Measurements from ENCODE around the gene MELTF. TPM values are rescaled to one million over a fixed set of nuclear protein-coding genes. Genes with fewer than 3 reads are reported as not detected.

MELTF gene
- total RNA-seq, 1 experiment from 2014 or later = 9.2 TPM

DNA sequence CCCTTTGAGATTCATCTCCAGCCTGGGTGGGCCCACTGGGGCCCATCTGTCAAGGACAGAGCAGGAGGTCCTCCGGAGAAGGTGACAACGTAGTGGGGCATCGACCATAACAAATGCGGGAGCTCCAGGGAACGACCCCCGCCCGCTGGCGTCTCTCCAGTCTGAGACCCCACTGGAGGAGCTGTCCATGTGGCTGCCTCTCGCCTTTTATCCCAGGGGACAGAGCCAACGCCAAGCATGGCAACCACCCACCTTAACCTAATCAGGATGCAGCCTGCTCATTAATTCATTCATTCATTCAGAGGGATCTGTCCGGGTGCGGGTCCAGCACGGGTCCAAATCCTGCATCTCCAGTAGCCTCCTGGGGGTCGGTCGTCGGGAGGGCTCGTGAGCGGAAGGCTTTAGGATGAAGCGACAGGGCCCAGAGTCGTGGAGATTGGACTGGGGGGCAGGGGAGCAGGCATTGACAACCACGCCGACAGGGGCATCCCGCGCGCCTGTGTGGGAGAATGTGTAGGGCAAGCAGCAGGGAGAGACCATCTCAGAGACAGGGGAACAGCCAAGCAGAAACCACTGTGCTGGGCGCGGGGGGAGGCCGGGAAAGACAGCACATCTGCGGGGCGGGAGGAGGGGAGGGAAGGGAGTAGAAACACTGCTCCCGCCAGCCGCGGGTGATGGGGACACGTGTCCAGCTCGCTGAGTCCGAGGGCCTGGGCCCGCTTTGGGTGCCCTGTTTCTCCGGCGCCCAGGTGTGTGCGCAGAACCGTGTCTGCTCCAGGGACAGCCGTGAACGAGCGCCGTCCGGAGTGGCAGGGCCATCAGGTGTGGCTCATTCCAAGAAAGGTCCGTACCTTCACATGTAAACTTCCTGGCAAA, 62.9 kb downstream of the MELTF start:
- Mint-ChIP-seq H3K4me1 (peaks cover 3 to 13% of the 10 kb centered on the region in 2 experiments; a peak in 3 of 4 replicates), H3K4me3 (peak overlapping the region; percentile 6 to 64; a peak in 3 of 5 replicates), H3K36me3 (ENCODE audit: insufficient read depth in 1 of 3, low read depth in 3 of 3) (peaks cover 0 to 8% (median 4%) of the 10 kb centered on the region in 3 experiments; a peak in 2 of 7 replicates), H3K9me3 (peaks cover 10 to 13% of the 10 kb centered on the region in 2 experiments), H3K27me3 (ENCODE audit: low read depth) (peaks cover 76% of the 10 kb centered on the region), H3K27ac (no peak overlapping the region)
- H3K9ac ChIP-seq (ENCODE audit: extremely low read depth, insufficient read length, low read length) = no peak overlapping the region
- H2BK120ac ChIP-seq (ENCODE audit: low read depth, low read length, poor library complexity, severe bottlenecking) = no peak overlapping the region
- H3K56ac ChIP-seq (ENCODE audit: insufficient read length, low read depth, low read length) = no peak overlapping the region
- no peak overlapping the region for H4K5ac ChIP-seq (ENCODE audit: insufficient read length, low read depth, low read length)
- no peaks in the 10 kb centered on the region for H3K79me1 ChIP-seq (ENCODE audit: insufficient read depth, low read depth, low read length, poor library complexity, severe bottlenecking)
- no peak overlapping the region for H3K27ac ChIP-seq (ENCODE audit: insufficient read length, low read depth, low read length)
- H3K4ac ChIP-seq (ENCODE audit: low read depth, low read length) = no peak overlapping the region
- H3K9me3 ChIP-seq (ENCODE audit: control insufficient read depth, low read depth, low read length) = peaks cover 3% of the 10 kb centered on the region
- H4K20me1 ChIP-seq (ENCODE audit: control insufficient read depth, insufficient read depth, insufficient read length) = no peaks in the 10 kb centered on the region
- no peak overlapping the region for H2AFZ ChIP-seq (ENCODE audit: low read length)
- H4K8ac ChIP-seq (replicated peaks; ENCODE audit: insufficient read length, low read depth, low read length) = no peak overlapping the region
- no peak overlapping the region for H2BK15ac ChIP-seq (ENCODE audit: low read depth, low read length)
- H3K4me2 ChIP-seq (ENCODE audit: insufficient read depth, insufficient read length, low read length) = peak overlapping the region; percentile 7
- TF ChIP-seq, protein P1, sequence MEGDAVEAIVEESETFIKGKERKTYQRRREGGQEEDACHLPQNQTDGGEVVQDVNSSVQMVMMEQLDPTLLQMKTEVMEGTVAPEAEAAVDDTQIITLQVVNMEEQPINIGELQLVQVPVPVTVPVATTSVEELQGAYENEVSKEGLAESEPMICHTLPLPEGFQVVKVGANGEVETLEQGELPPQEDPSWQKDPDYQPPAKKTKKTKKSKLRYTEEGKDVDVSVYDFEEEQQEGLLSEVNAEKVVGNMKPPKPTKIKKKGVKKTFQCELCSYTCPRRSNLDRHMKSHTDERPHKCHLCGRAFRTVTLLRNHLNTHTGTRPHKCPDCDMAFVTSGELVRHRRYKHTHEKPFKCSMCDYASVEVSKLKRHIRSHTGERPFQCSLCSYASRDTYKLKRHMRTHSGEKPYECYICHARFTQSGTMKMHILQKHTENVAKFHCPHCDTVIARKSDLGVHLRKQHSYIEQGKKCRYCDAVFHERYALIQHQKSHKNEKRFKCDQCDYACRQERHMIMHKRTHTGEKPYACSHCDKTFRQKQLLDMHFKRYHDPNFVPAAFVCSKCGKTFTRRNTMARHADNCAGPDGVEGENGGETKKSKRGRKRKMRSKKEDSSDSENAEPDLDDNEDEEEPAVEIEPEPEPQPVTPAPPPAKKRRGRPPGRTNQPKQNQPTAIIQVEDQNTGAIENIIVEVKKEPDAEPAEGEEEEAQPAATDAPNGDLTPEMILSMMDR (conservative IDR thresholded peaks at IDR 0.05) = no peak
- H3K14ac ChIP-seq (ENCODE audit: insufficient read depth, low read length) = no peak overlapping the region; the same call in 1 of the 2 replicates
- no CpG with 5 or more reads among the region's 47 CpGs for WGBS (ENCODE audit: extremely low coverage, insufficient read length, low lambda C conversion rate)
- no peak overlapping the region for H2AK5ac ChIP-seq (ENCODE audit: insufficient read length, low read length)
- H3K23me2 ChIP-seq (ENCODE audit: insufficient read length, low read depth, low read length, poor library complexity, severe bottlenecking) = no peaks in the 10 kb centered on the region
- no peak overlapping the region for H3K18ac ChIP-seq (ENCODE audit: insufficient read length, low read depth, low read length)
- H4K91ac ChIP-seq (ENCODE audit: insufficient read length, low read depth, low read length) = no peak overlapping the region
- no peak overlapping the region for H3T11ph ChIP-seq (ENCODE audit: low read length)
- no peak overlapping the region for H3K23ac ChIP-seq (ENCODE audit: insufficient read length, low read depth, low read length)
- H3K27me3 ChIP-seq (ENCODE audit: insufficient read depth, low read length) = peaks cover 41% of the 10 kb centered on the region
- no peaks in the 10 kb centered on the region for H3K79me2 ChIP-seq (ENCODE audit: insufficient read depth, low read length)
- no peaks in the 10 kb centered on the region for H3K4me1 ChIP-seq (ENCODE audit: insufficient read depth, low read length)
- H2BK12ac ChIP-seq (ENCODE audit: insufficient read length, low read depth, low read length) = no peak overlapping the region
- DNase-seq = no peak
- H2BK20ac ChIP-seq (ENCODE audit: low read depth, low read length, poor library complexity, severe bottlenecking) = no peak overlapping the region
- H2BK5ac ChIP-seq (ENCODE audit: insufficient read length, low read length) = no peak overlapping the region

Measured in H9 (cell line).